NCI-H748 (cell line): ENCODE data around the gene PLXDC2.

Experiments
- DNase-seq: peaks from one replicate; lab custom pipeline; 2025; ENCODE audit not compliant: unreplicated experiment; lab: John Stamatoyannopoulos, UW

The PLXDC2 gene

DNA sequence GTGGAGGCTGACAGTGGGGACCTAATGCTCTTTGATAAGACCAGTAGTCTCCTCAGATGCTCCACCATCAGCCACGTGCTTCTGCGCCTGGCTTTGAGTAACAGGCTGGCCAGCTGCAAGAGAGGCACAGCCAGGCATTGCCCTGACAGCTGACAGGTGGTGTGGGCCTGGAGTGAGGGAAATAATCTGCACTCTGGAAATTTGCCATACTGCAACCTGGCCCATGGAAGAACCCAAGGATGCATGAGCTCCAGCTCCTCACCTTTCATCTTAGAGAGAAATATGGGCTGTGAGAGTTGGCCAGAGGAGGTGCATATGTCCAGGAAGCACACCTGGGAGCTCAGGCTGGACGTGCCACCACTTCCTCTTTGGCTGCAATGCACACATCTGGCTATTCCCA lies 118.9 kb downstream of the PLXDC2 start:
- DNase-seq, result peak; percentile 2

DNA sequence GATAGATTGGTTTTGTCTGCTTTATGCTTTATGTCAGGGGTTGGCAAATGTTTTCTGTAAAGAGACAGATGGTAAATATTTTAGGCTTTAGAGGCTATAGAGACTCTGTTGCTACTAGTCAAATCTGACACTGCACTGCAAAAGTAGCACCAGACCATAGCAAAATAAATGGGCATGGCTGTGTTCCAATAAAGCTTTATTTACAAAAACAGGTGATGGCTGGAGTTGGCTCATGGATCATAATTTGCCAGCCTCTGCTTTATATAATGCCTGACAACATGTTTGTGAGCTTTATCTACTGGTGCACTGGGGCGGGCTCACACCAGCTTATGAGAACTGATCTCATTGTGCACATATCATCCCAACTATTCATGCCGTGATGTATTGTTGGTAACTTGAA lies 120.1 kb downstream of the PLXDC2 start:
- no peak for DNase-seq

DNA sequence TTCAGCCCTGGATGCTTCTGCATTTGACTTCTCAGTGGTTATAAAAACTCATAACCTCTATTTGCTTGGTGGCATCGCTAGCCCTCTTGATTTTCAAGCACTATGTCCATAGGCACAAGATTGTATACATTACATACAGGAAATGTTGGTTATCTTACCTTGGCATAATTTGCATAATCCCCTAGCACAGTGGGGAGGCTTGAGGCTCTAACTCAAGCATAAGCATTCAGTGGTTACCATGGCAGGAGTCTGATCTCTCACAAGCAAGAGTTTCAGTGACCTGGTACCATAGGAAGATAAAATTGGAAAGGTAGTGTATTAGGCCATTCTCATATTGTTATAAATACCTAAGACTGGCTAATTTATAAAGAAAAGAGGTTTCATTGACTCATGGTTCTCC lies 121.8 kb downstream of the PLXDC2 start:
- DNase-seq, result no peak

DNA sequence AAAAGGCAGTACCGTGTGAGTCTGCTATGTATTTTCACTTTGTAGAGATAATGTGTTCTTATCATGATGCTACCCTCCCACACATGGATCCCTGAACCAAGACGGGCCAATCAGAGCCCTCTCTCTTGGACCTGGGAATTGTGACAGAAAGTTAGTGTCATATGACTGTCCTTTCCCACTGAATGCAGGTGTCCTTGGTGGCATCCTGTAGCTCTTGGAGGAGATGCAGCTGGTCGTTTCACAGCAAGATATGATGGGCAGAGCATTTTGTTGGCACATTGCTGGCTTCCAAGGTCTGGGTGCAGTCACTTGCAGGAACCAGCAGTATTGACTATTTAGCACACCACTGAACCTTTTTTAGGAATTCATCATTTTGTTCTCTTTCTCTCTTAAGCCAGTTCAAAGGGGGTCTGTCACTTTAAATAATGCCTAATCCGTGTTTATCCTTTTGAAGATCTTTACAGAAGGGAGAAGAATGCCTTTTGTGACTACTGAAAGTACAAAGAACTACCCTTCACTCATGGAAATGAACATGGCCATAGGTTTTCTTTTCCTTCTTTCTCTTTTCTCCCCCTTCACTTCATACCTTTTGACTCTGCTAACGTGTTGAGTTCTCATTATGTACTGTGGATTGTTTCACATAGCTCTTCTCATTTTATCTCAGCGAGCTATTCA lies 125.1 kb downstream of the PLXDC2 start:
- no peak for DNase-seq

DNA sequence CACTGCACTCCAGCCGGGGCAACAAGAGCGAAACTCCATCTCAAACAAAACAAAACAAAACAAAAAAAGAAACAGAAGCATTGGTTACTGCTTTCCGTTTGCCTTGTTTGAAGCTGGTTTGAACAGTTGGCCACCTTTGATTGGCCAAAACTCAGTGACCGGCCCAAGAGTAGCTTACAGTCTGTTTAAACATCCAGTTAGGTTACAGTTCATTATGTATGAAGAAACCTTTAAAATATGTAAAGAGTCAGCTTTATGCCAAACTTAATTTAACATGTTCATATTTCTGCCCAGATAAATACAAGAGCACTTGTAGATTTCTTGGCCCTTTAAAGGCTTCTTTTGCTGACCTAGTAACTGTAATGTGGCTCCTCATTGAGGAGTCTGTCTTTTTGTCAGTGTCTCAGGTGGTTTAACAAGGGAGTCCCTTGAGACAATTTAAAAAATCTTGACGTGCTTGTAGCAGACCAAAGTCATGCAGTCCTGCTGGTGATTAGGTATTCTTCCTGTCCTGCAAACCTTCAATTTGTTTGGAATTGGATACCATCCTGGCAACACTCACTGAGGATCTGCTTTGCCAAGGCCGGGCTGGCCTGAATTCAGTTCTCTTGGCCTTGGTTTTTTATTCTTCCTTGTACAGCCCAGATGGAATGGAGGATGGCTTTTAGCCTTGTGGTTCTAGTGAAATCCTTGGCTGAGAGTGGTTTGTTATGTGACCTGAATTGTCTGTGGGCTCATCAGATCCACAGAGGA lies 128.9 kb downstream of the PLXDC2 start:
- DNase-seq, result no peak

DNA sequence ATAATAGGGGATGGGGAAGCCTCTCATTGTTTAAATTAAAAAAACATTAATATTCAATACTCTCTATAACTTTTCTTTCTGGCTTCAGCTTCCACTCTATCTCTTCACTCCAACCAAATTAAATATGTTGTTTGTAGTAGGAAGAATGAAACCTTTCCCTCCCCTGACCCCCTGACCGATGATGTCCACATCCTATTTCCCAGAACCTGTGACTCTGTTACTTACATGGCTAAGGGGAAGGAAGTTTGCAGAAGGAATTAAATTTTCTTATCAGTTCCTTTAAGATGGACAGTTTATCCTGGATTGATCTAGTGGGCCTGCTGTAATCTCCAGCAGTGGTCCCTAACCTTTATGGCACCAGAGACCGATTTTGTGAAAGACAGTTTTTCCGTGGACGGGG lies 130.0 kb downstream of the PLXDC2 start:
- DNase-seq, result no peak

DNA sequence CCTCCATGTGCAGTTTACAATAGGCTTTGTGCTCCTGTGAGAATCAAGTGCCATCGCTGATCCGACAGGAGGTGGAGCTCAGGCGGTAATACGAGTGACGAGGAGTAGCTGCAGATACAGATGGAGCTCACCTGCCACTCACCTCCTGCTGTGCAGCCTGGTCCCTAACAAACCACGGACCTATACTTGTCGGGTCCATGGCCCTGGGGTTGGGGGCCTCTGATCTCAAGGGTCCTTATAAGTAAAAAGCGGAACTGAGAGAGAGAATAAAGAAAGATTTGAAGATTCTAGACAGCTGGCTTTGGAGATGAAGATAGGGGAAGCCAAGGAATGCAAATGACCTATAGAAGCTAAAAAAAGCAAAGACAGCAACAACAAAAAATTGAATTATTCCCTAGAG lies 130.6 kb downstream of the PLXDC2 start:
- DNase-seq, result no peak

DNA sequence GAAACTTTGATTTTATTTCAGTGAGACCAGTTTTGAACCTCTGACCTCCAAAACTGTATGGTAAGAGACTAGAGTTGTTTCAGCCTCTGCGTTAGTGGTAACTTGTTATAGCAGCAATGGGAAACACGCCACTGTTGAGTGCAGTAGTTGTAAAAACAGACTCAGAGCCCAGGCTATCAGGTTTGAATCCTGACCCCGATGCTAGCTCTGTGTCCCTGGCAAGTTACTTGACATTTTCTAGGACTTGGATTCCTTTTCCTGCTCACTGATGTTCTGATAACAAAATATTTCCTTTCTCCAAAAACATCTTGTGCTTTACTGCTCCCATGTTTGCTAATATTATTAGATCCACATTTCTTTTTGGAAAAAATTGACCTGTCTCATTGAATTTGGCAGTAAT lies 131.0 kb downstream of the PLXDC2 start:
- no peak for DNase-seq

DNA sequence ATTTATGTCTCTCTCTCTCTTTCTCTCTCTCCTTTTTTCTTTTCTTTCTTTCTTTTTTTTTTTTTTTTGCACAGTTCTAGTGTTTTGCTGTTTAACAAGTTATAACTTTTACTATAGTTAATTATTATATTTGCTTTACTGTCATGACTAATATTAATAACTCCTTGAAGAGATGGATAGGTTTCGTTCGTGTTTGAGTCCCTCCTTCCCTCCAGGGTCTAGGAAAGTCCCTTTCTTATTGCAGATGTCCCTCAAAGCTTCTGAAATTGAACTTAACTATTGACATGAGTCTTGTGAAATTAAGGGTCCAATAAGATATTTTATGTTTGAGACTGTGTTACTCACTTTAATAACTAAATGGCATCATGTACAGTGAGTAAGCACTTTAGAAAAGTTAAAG lies 131.4 kb downstream of the PLXDC2 start:
- DNase-seq, result no peak

DNA sequence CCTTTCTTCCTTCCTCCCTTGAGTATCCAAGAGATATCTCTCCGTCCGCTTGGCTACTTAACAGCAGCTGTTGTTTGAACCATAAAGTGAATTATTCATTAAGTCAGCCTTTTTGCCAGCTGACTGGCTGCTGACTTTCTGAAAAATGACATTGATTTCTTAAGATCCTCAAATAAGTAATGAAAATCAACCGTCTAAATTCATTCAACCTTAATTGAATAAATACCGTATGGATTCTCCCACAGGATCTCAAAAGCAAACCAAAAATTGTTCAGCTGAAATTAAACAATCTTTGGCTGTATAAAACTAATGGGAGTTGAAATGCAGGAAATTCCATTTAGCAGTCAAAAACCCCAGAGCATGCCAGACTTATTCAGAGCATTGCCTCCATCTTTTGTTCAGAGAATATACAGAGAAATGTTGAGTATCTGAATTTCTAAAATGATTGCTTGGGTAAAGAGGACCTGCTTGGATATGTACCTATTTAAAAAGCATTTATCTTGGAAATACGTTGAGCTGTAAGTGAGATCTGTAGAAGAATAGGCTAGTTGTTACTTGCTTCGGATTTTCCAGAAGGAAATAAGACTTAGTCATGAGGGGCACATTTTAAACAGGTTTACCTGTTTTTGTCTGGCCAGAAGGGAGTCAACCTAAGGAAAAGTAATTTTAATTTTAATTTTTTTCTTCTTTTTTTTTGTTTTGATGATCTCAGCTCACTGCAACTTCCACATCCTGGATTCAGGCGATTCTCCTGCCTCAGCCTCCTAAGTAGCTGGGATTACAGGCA lies 136.2 kb downstream of the PLXDC2 start:
- no peak for DNase-seq

DNA sequence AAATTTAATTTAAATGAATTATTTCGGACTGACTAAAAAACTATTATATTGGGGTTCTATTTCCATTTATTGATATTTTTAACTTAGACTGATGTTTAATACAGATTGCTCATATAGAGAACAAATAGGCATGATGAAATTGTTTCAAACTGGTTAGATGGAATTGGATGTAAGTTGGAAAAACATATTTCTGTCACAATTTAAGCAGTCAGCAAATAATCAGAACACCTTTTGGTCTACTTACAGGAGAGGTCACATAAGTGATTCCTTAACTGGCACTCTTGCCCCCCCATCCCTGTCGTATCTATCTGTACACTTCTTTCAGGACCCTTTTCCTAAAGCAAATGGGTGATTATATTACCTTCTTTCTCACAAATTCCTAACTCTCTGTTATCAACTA lies 138.4 kb downstream of the PLXDC2 start:
- DNase-seq, result no peak

DNA sequence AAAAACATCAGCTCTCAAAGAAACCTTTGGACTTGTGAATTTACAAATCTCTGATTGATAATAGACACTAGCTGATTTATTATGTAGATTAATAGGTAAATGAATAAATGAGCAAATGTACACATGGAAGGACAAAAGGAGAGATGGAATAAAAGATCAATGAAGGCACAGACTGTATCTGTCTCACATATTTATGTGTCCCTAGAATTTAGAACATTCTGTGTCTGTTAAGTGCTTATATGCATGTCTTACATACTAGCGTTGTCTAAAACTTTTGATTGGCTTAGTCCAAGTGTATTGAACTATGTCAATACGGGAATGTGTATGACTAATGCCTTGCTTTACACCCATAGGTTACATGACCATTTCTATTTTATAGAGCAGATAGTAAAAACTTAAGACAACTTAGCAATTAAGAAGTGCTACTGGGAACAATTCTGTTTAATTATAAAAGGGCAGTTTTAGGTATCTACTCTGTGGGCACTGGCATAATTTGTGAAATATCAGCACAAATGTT lies 140.3 kb downstream of the PLXDC2 start:
- DNase-seq, result no peak

DNA sequence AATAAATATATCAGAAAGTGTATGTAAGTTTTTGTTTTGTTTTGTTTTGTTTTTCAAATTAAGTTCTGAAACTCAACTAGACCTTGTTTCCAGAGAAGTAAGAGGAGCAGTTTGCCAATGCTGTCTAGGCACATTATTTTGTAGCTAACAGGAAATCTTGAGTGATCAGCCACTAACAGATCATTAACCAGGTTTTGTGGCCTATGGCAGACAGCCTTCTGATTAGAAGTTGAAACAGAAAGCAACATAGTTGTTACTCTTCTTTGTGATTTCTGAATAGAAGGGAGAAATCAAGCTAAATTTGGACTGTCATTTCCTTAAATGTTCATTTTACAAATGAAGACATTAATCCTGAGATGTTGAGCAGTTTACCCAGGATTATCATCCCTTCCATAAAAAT lies 142.6 kb downstream of the PLXDC2 start:
- no peak for DNase-seq

DNA sequence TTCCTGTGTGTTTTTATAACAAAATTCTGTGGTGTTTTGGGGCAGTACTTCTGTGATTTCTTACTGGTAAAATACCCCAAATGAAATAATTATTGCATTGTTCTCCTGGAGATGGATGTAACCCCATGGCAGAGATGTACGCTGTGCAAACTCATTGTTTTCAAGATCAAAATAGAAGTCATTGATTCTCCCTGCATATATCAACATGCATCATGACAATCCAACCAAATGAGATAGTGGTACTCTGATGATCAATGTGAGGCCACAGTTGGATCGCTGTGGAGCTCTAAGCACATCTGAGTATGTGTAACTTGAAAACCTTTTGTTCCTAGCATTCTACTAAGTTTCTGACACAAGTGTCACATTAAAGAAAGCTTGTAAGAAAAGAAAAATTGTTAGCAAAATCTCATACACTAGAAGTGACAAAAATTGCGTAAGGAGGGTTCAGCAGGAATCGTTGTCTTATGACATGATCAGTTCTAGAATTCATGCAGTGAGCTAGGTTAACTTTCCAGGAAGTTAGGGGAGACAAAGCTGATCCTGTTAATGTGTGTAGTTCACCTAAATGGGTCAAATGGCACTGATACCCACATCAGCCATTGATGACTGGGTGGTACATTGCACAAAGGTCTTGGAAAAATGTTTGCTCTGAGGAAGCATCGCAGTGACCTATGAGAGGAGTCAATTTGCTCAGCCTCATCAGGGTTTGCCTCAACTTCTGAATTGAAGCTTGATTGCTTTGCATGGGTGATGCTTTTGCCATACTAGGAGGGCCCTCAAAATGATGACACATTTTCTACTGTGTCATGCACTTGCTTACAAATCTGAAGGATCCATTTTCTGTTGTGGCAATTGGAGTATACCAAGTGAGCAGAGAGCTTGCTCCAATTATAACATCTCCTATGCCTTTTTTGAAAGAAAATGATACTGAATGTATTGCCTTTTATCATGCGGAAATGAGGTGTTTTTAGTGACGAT lies 145.1 kb downstream of the PLXDC2 start:
- no peak for DNase-seq

DNA sequence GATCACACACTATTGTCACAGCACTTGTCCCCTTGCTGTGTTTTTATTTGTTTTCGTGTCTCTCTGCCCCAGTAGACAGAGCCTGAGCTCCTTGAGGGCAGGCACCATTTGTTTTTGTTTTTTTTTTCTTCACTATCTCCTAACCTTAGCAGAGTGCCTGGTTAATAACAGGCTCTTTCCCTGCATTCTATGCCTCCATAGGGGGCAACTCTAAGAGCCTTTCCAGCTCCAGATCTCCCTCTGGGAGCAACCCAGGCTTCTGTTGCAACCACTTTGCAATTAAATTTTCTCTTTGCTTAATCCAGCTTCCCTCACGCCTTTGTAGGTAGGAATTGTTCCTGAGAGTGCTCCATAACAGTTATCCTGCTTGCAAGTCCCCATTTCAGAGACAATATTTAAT lies 148.4 kb downstream of the PLXDC2 start:
- peak; percentile 49 for DNase-seq

DNA sequence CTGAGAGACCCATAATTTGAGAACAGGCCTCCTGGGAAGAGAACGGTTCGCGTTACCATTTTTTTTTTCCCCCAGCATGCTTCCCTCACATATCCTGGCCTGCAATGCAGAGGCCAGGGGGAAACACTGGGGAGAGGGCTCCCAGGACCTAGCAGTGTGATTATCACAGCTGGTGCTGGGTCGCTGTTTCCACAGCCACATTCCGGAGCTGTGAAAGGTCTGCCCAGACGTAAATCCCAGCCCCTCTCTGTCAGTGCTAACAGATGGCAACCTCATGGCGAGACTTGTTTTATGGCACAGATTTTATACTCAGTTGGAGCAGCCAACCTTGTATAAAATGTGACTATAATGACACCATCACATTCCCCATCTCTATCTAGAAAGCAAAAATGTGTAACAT lies 150.5 kb downstream of the PLXDC2 start:
- no peak for DNase-seq

DNA sequence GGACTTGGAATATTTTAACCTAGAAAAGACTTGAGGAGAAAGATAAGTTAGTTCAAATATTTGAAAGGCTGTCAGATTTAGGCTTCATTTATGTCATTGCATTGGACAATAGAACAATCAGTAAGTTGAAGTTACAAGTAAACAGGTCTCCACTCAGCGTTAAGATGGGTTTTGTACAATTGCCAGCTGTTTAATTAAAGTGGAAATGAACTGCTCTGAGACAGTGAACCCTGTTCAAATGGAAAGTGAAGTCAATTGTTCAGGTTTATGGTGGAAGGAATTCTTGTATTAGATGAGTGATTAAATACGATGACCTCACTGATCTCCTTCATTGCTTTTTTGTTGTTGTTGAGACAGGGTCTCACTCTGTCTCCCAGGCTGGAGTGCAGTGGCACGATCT lies 151.7 kb downstream of the PLXDC2 start:
- no peak for DNase-seq

DNA sequence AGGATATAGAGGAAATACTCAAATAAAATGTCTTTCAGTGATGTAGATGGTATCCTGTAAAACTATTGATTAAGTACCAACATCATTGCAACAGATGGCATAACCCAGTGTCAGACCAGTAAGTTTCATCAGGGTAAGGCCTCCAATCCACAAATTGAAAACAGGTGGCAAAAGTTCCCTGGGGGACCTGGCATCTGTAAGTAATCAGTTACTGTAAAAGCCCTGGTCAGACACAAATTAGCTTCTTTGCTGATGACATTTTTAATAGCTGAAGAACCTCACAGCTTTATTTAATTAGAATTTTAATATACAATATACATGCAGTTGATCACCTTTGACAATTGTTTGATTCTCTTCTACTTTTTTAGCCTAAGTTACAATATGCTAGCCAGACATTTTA lies 152.5 kb downstream of the PLXDC2 start:
- no peak for DNase-seq

DNA sequence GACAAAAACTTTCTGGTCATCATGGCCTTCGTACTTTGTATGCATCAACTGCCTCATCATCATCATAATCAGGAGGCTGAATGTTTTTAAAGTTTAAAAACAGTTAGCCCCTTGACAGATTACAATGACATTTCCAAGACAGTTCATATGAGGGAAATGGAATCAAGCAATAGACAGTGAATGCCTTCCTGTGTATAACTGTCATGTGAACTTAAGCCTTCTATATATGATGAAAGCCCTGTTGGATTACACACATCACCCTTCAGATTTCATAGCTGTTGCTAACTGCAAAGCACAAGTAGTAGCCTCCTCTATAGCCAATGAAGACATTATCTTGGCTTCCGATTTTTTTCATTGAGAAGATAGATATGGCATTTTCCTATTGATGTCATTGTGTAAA lies 154.0 kb downstream of the PLXDC2 start:
- no peak for DNase-seq

DNA sequence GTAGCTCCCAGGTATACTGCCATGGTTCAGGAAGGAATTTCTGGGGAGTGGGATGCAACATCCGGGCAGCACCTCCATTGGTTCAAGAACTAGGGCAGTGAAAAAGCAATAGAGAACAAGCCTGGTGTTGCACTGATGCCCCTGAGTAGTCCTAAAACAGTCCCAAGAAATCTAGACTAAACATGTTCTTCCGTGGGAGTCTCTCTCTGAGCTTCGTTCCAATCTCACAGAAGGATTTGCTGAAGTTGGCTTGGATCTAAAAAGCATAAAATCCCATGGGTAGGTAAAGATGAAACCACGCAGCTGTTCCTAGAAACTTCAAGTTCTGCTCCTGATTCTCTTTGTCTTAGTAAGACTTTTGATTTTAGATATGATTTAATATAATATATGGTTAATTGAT lies 154.5 kb downstream of the PLXDC2 start:
- no peak for DNase-seq
